GM12872 (cell line): Measurements from ENCODE around the gene METTL25B.

Experiments
- CTCF ChIP-seq: IDR thresholded peaks from 3 replicates; pipeline ENCODE4 v1.5.1; 2011; ENCODE audit warnings: low read depth, mild to moderate bottlenecking, low read length, moderate library complexity; ENCODE audit not compliant: insufficient read depth

The METTL25B gene

GRCh38 chr1:156747742-156748669 lies 19.7 kb downstream of the METTL25B start:
- no peak for TF ChIP-seq CTCF

- TF ChIP-seq CTCF: no peak
Observed at GRCh38 chr1:156748670-156749418, 20.6 kb downstream of the METTL25B start.

DNA sequence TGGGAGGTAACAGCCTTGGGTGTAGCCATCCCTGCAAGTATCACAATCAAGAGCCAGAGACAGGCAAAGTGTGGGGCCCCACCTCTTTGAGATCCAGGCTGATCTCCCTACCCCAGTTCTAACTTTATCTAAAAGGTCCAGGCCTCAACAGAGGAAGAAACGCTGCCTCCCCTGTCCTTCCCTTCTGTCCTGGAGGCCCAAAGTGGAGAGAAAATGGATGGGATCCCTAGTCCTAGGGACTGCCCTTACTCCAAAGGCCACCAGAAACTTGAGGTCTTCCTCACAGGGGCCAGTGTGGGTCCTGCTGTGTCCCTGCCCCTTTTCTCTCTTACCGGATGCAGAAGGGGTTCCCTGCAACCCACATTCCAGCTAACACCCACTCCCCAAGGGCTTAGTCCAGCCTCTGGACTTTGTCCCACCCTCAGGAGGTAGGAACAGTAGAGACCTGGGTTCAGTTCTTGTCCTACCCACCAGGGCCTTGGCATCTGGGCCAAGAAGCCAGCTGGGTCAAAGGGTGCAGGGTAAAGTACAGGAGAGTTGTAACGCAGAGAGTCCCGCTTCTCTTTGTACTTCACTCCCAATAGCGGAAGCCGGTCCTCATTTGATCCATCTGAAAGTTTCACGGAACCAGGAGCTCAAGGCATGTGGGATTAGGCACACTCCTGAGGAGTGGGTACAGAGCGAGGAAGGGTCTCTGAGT lies 21.3 kb downstream of the METTL25B start:
- TF ChIP-seq CTCF: no peak

GRCh38 chr1:156750191-156750672 lies 22.0 kb downstream of the METTL25B start:
- TF ChIP-seq CTCF: no peak

DNA sequence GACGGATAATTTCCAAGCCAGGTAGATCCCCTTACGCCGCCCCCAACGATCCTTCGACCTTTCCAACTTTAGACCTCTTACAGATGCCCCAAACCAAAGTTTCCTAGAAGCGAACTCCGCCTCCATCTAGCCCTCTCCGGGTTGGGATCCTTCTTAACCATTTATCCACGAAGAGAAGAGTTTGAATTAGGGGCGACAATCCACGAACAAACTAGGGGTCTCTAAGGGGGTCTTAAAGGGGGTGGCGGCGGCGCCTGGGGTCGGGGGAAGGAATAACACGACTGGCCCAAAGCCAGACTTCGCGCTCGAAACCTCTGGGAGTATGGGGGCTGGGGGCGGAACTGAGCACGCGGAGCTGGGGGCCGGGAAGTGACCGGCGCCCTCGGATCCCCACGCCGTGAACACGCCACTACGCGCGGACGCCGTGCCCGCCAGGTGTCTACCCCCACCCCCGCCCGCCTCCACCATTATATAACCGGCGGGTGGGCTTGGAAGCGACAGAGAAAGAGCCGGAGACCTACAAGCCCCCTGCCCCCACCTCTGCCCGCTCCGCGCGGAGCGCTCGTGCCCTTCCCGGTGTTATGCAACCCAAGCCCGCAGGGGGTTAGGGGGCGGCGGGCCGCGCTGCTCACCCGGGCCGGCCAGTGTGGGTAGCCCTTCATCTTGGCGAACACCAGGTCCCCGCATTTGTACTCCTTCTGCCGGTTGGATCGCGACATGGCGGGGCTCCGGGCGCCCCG lies 22.6 kb downstream of the METTL25B start:
- TF ChIP-seq CTCF: no peak

- no peak for TF ChIP-seq CTCF
Observed at GRCh38 chr1:156751451-156751756, 23.1 kb downstream of the METTL25B start, which contains the start of gene HDGF. HDGF (minus strand) TSS chr1:156751675; CDS start chr1:156751429, 246 bp downstream.
